Stimulated activated CD8-positive, alpha-beta memory T cell treated with anti-CD3 and anti-CD28 coated beads, Interleukin-2, amount 100 ng/mL, for 1 hour (primary cell): Measurements from ENCODE around the gene FBXO5.

Experiments
- DNase-seq, 2 donors: peaks; one replicate each; pipeline ENCODE4 v3.0.0-alpha.2; 2020; ENCODE audit warnings: low read depth in 2 of 2

FBXO5 gene

DNA sequence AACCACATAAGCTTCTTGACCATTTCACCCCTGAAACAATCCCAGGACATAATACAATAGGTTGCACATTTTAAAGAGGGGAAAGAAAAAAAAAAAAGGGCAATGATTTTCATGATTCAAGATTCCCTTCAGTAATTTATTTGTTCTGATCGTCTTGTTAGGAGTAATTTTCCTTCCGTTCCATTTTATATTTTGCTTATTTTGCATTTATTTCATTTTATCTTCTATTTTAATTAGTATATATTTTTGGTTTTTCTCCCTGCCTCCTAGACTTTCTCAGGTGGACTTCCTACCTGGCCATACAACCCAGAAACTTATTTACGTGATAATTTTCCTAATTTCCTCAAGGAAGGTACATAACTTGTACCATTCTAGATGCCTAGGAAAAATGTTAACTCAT is 32.6 kb downstream of the FBXO5 start:
- DNase-seq: no peak

DNA sequence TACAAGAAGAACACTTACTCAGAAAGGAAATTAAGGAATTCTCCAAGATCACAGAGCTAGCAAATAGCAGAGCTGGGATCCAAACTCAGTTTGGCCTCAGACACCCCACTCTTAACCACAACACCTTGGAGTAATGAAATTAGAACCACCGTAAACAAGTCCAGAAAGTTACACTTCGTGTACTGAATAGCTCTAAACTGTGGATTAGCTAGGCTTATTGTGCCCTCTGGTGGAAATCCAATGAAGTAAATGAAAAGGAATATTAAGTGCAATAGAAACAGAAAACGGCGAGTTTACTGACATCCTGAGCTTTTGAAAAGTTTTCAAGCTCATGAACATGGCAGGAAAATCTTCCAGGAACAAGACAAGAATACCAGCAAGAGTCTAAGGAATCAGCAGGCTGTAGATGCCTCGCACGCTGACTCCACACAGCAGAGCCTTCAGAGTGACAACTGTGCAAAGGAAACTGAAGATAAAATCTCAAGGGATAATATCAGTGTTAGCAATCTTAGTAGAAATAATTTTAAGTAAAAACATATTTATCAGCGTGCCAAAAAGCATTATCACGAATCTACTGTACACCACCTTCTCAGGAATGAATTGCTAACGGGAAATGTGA is 34.6 kb downstream of the FBXO5 start:
- no peak for DNase-seq

DNA sequence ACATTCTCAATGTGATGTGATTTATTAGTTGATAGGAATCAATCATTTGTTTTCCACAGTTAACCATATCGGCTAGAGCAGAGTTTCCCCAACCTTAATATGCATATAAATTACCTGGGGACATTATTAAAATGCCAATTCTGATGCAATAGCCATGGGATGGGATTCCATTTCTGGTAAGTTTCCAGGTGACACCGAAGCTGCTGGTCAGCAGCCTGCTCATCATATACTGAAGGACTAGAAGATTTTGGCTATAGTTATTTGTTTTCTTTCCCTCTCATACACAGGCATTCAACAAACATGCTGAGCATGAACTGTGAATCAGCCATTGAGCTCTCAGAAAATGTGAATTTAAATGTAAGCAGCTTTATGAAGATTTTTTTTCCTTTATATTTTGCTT is 35.8 kb downstream of the FBXO5 start:
- DNase-seq: no peak

DNA sequence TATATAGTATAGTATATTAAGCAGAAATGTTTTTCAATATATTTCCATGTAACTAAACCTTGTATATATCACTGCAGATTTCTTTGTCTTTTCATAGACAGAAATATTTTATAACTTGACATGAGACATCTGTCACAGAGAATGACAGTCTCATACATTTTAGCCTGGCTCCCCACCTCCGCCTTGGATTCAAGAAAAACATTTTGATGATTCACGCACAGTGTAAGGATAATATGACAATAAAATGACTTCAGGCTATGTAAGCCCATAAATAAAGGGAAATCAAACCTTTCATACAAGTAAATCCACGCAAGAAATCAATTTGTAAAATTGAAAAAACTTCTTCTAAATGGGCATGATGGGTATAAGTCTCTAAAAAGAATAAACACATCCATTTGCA is 36.4 kb downstream of the FBXO5 start:
- DNase-seq: no peak

DNA sequence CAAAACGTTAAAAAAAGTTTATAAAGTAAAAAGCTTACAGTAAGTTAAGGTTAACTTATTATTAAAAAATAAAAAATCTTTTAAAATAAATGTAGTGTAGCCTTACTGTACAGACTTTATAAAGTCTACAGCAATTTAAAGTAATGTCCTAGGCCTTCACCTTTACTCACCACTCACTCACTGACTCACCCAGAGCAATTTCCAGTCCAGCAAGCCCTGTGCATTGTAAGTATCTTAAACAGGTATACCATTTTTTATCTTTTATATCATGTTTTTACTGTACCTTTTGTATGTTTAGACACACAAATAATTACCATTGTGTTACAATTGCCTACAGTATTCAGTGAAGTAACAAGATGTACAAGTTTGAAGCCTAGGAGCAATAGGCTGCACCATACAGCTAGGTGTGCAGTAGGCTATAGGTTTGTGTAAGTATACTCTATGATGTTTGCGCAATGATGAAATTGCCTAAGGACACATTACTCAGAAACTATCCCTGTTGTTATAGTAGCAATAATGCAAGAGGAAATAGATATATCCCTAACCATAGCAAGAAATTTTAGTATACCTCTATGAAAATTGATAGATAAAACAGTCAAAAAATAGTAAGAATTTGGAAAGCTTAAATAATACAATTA is 39.5 kb downstream of the FBXO5 start:
- DNase-seq: no peak

DNA sequence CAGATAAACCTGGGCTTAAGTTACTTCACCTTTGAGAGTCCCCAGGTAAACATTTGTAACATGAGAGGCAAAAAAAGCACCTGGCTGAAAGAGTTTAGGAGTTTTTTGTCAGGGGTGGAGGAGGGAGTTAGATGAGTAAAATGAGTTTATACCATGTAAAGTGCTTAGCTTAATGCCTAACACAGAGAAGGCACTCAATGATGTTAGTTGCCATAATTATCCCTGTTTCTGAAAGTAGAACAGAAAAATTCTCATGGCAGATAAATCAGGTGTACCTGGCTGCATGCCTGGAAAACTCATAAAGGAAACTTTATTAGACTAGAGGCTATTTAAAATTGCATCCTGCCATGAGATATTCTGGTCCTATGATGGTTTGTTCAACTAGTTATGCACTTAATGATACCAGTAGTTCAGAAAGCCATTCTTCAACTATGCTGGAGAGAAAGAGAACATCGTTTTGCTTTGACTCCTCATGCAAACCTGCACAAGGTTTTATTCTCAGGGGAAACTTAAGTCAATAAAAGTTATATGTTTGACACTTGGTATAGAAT is 40.4 kb downstream of the FBXO5 start:
- no peak for DNase-seq

DNA sequence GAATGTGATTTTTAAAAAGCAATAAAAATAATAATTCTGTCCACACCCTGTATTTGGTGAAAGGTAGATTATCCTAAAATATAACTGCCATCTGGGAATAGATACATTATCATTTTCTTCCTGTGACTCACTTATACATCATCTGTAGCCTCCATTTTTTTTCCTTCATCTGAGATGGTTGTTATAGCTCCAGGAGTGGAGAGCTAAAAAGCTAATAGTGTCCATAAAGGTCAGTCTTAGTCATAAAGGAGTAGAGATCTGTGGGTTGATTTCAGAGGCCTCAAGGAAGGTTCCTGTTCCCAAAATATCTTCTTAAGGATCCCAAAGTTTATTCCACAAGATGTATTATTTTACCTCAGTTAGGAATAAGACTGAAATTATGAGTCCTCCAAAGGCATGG is 41.1 kb downstream of the FBXO5 start:
- no peak for DNase-seq

DNA sequence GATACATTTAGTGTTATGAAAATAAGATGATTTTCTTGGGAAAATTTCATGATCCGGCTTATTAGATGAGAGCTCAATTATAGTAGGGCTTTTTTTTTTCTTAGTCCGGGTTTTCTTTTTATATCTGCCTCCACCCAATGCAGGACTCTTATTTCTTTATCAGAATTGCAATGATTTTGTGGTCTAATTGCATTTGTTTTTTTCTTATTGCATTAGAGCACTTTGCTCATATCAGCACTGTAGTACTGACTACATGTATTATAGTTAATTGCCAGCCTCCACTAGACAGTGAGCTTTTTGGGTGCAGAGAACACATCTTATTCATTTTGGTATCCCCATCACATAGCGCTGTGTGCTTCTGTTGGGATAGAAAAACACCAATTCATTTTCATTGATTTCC is 50.0 kb downstream of the FBXO5 start:
- DNase-seq: no peak

DNA sequence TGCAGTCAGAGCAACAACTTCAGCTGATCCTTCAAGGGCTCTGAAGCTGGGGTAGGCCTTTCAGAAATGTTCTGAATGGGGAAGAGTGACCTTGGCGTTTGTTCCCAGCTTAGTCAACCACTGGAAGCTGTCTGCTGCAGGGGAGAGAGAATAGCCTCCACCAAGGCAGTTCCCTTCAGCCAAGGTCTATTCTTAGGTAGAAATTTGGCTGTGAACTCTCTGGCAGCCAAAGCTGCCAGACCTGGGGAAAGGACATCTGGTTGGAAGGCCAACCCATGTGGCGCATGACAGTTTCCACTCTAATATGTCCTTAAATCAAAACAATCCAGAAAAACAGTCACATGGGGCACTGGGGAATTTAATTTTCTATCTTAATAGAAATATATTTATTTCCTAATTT is 60.1 kb downstream of the FBXO5 start:
- DNase-seq: no peak
